Measurements from ENCODE around the gene STRN3.

DNA sequence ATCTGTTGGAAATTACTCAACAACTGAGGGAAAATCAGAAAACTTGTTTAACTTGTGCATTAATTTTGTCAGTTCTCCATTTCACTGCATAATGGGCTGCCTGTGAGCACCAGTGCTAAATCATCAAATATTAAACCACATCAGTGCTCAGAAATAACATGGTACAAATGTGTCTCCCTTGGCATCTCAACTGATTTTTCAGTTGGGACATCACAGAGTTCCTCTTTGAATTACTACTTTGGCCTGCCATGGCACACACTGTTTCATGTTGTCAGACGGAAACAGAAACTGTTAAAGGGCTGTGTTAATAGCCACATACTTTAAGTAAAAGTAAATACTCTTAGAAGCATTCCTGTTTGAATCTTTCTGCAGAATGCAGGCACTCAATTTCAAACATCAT is 42.1 kb upstream of the STRN3 start:
- TF ChIP-seq, protein P1, sequence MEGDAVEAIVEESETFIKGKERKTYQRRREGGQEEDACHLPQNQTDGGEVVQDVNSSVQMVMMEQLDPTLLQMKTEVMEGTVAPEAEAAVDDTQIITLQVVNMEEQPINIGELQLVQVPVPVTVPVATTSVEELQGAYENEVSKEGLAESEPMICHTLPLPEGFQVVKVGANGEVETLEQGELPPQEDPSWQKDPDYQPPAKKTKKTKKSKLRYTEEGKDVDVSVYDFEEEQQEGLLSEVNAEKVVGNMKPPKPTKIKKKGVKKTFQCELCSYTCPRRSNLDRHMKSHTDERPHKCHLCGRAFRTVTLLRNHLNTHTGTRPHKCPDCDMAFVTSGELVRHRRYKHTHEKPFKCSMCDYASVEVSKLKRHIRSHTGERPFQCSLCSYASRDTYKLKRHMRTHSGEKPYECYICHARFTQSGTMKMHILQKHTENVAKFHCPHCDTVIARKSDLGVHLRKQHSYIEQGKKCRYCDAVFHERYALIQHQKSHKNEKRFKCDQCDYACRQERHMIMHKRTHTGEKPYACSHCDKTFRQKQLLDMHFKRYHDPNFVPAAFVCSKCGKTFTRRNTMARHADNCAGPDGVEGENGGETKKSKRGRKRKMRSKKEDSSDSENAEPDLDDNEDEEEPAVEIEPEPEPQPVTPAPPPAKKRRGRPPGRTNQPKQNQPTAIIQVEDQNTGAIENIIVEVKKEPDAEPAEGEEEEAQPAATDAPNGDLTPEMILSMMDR (IDR thresholded peaks at IDR 0.05), result no peak
- no peak for TF ChIP-seq EZH2 (IDR thresholded peaks at IDR 0.05; ENCODE audit: borderline replicate concordance, insufficient read depth, low read depth, low read length, poor library complexity, severe bottlenecking)

All from B cell (primary cell).